Activated CD4-positive, CD25-positive, alpha-beta regulatory T cell (primary cell): ENCODE data around the gene EFCAB6.
"Not testable (repeated sequence)": the region's sequence is repeated elsewhere in the genome, so short reads cannot be mapped to it uniquely, and the experiment has no call there.

Source experiments
- DNase-seq, 4 experiments: peaks; one replicate each; lab custom pipeline; 2025; lab: John Stamatoyannopoulos, UW

EFCAB6 gene

GRCh38 chr22:43720716-43721115, 91.4 kb downstream of the EFCAB6 start:
- DNase-seq, result no peak

- no peak for DNase-seq
These were observed 98.0 kb downstream of the EFCAB6 start for GRCh38 chr22:43714104-43714503.

GRCh38 chr22:43711681-43712080, 100.4 kb downstream of the EFCAB6 start:
- no peak for DNase-seq

GRCh38 chr22:43707648-43708047, 104.5 kb downstream of the EFCAB6 start:
- DNase-seq, result no peak

GRCh38 chr22:43706571-43707328, 105.4 kb downstream of the EFCAB6 start:
- DNase-seq, result no peak

- DNase-seq, result no peak
These were observed 106.0 kb downstream of the EFCAB6 start for GRCh38 chr22:43706151-43706550.

- no peak for DNase-seq
These were observed 108.1 kb downstream of the EFCAB6 start for GRCh38 chr22:43704051-43704450.

- DNase-seq, result no peak
These were observed 113.7 kb downstream of the EFCAB6 start for GRCh38 chr22:43698403-43698802.

- no peak for DNase-seq
These were observed 114.2 kb downstream of the EFCAB6 start for GRCh38 chr22:43697894-43698293.

GRCh38 chr22:43693249-43693648, 118.9 kb downstream of the EFCAB6 start:
- no peak for DNase-seq

- DNase-seq, result no peak
These were observed 122.7 kb downstream of the EFCAB6 start for GRCh38 chr22:43689356-43689755.

GRCh38 chr22:43682851-43683250, 129.3 kb downstream of the EFCAB6 start:
- DNase-seq, result no peak

- no peak for DNase-seq
These were observed 130.3 kb downstream of the EFCAB6 start for GRCh38 chr22:43681731-43682360.

- DNase-seq, result no peak
These were observed 141.6 kb downstream of the EFCAB6 start for GRCh38 chr22:43670513-43670912.

- DNase-seq, result no peak
These were observed 142.9 kb downstream of the EFCAB6 start for GRCh38 chr22:43669190-43669589.

GRCh38 chr22:43667656-43668055, 144.4 kb downstream of the EFCAB6 start:
- DNase-seq, result no peak

GRCh38 chr22:43666457-43666856, 145.6 kb downstream of the EFCAB6 start:
- no peak for DNase-seq

GRCh38 chr22:43658823-43659222, 153.3 kb downstream of the EFCAB6 start:
- no peak for DNase-seq

GRCh38 chr22:43656581-43656980, 155.5 kb downstream of the EFCAB6 start:
- DNase-seq, result not testable (repeated sequence)

GRCh38 chr22:43654271-43654670, 157.8 kb downstream of the EFCAB6 start:
- no peak for DNase-seq

GRCh38 chr22:43652845-43653244, 159.3 kb downstream of the EFCAB6 start:
- no peak for DNase-seq

- DNase-seq, result no peak
These were observed 168.7 kb downstream of the EFCAB6 start for GRCh38 chr22:43643387-43643786.

- DNase-seq, result no peak
These were observed 169.5 kb downstream of the EFCAB6 start for GRCh38 chr22:43642319-43643206.
